ENCODE data around the gene RPL22. TPM values are rescaled to one million over a fixed set of nuclear protein-coding genes. Genes with fewer than 3 reads are reported as not detected.

The RPL22 gene
- total RNA-seq, 2 donors from 2014 or later, result 121 to 213 TPM

DNA sequence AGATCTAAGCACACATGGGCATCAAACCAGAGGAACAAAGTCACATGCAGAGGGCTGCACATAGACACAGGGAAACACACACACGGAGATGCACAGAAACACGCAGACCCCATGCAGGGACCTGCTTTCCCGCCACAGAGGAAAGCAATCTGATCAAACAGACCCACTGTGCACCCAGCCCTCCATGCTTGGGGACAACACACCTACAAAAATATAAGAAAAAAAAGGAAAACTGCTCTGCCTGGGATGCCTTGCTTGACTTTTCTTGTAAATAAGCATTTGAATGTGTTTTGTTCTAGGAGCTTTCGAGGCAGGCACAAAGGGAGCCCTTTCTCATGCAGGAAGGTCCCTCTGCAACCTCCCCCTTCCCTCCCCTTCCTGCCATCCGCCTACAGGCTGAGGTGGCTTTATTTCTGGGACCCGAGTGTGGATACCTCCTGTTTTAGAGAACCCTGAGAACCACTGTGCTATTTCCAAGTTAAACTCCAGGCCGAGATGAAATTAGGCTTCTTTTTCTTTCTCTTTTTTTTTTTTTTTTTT lies 39.9 kb upstream of the RPL22 start:
- peaks cover 22% of the 10 kb centered on the region for H3K27me3 ChIP-seq (replicated peaks; ENCODE audit: insufficient read depth)
- no peak for DNase-seq (ENCODE audit: low spot score)
- no peak for TF ChIP-seq POLR2A (IDR thresholded peaks at IDR 0.05)
- TF ChIP-seq POLR2AphosphoS5 (IDR thresholded peaks at IDR 0.05), result no peak
- TF ChIP-seq, protein P1, sequence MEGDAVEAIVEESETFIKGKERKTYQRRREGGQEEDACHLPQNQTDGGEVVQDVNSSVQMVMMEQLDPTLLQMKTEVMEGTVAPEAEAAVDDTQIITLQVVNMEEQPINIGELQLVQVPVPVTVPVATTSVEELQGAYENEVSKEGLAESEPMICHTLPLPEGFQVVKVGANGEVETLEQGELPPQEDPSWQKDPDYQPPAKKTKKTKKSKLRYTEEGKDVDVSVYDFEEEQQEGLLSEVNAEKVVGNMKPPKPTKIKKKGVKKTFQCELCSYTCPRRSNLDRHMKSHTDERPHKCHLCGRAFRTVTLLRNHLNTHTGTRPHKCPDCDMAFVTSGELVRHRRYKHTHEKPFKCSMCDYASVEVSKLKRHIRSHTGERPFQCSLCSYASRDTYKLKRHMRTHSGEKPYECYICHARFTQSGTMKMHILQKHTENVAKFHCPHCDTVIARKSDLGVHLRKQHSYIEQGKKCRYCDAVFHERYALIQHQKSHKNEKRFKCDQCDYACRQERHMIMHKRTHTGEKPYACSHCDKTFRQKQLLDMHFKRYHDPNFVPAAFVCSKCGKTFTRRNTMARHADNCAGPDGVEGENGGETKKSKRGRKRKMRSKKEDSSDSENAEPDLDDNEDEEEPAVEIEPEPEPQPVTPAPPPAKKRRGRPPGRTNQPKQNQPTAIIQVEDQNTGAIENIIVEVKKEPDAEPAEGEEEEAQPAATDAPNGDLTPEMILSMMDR (IDR thresholded peaks at IDR 0.05), result no peak
- no peaks in the 10 kb centered on the region for H3K36me3 ChIP-seq
- intact Hi-C loops (cut with DNase I), result no loop called here
- no peaks in the 10 kb centered on the region for H3K9me3 ChIP-seq
- H3K27ac ChIP-seq, result no peak overlapping the region
- H3K4me3 ChIP-seq, result no peak overlapping the region
- WGBS, result 47% methylated on average over 7 of the region's 7 CpGs
- H3K4me1 ChIP-seq (replicated peaks), result peaks cover 13% of the 10 kb centered on the region

- Histone ChIP-seq H3K27ac (no peak overlapping the region), H3K9me3 (no peaks in the 10 kb centered on the region), H3K4me1 (replicated peaks) (peaks cover 11% of the 10 kb centered on the region), H3K36me3 (no peaks in the 10 kb centered on the region), H3K4me3 (no peak overlapping the region), H3K27me3 (replicated peaks; ENCODE audit: insufficient read depth) (peaks cover 7% of the 10 kb centered on the region)
- WGBS, result 97% methylated on average over 4 of the region's 4 CpGs
- no peak for TF ChIP-seq POLR2A (IDR thresholded peaks at IDR 0.05)
- TF ChIP-seq, protein P1 (IDR thresholded peaks at IDR 0.05), result no peak
- no peak for TF ChIP-seq POLR2AphosphoS5 (IDR thresholded peaks at IDR 0.05)
- intact Hi-C loops (cut with DNase I), result no loop called here
- no peak for DNase-seq (ENCODE audit: low spot score)
Measured at GRCh38 chr1:6237093-6237492, 37.7 kb upstream of the RPL22 start.

DNA sequence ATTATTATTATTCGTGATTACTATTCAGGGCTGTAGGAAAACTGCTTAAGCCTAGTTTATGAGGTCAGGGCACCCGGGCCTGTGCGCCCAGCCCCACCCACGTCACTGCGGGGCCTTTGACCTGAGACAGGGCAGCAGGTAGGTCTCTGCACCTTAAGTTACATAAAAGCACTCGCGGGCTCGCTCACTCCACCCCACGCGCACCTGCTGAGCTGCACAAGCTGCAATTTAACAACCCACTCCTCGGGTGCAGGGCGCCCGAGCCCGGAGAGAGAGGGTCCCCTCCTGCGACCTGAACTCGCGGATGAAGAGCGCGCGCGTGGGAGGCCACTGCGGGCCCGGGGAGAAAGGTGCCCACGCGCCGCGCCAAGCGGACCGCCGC lies 35.9 kb upstream of the RPL22 start:
- TF ChIP-seq, protein P1 (IDR thresholded peaks at IDR 0.05), result no peak
- no peak for TF ChIP-seq POLR2AphosphoS5 (IDR thresholded peaks at IDR 0.05)
- TF ChIP-seq POLR2A (IDR thresholded peaks at IDR 0.05), result no peak

DNA sequence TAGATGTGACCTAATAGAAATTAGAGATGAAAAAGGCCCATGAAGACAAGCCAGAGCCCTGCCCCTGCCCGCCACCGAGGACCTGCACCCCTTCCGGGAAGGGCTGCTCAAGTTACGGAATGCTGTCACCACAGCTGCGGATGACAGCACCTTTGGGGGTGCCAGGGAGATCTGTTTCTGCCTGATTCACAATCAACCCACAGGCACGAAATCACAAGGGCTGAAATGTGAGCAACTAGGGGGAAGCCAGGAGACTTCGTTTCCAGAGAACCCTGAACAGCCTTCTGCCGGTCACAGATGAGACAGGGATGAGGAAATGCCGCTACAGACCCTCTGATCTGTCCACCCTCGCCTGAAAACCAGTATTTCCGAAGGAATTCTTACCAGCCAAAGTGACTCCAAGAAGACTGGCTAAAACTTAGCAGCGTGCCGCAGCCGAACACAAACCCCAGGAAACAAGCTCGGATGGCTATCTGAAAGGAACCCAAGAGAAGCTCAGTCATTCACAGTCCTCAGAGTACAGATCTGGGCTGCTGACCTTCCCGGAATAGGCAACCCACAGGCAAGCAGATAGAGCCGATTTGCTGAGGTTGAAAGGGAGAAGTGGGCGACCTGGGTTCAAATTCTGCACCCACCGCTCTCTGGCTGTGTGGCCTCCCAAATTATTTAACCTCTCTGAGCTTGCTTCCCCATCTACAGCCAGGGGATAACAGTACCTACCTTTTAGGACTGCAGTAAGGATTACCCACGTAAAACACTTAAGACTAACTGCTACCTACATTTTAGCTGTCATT lies 35.3 kb upstream of the RPL22 start:
- WGBS, result 30% methylated on average over 20 of the region's 20 CpGs
- intact Hi-C loops (cut with DNase I), result no loop called here

More for the DNA sequence above, 35.9 kb upstream of the RPL22 start:
- Histone ChIP-seq H3K4me1 (replicated peaks) (peaks cover 6% of the 10 kb centered on the region), H3K27me3 (replicated peaks; ENCODE audit: insufficient read depth) (no peaks in the 10 kb centered on the region), H3K4me3 (peak overlapping the region; percentile 72 to 92), H3K36me3 (no peaks in the 10 kb centered on the region), H3K27ac (peak overlapping the region in 1 of 2 donors; percentile 57), H3K9me3 (no peaks in the 10 kb centered on the region)
- intact Hi-C loops (cut with DNase I), result no loop called here
- DNase-seq (ENCODE audit: low spot score), result no peak
- 0% methylated on average over 7 of the region's 30 CpGs for WGBS

More for the DNA sequence above, 35.3 kb upstream of the RPL22 start:
- no peak for TF ChIP-seq POLR2AphosphoS5 (IDR thresholded peaks at IDR 0.05)
- TF ChIP-seq, protein P1 (IDR thresholded peaks at IDR 0.05), result no peak
- no peak for TF ChIP-seq POLR2A (IDR thresholded peaks at IDR 0.05)
- peak overlapping the region; percentile 72 to 92 for H3K4me3 ChIP-seq
- no peak for DNase-seq (ENCODE audit: low spot score)
- no peak overlapping the region for H3K27ac ChIP-seq
- H3K36me3 ChIP-seq, result no peaks in the 10 kb centered on the region
- no peaks in the 10 kb centered on the region for H3K27me3 ChIP-seq (replicated peaks; ENCODE audit: insufficient read depth)
- peaks cover 6% of the 10 kb centered on the region for H3K4me1 ChIP-seq (replicated peaks)
- H3K9me3 ChIP-seq, result no peaks in the 10 kb centered on the region

Measured in prostate gland (tissue), 2 donors.